ENCODE measurements around the gene FARS2. TPM values are rescaled to one million over a fixed set of nuclear protein-coding genes. Genes with fewer than 3 reads are reported as not detected.

The FARS2 gene
- total RNA-seq, 1 donor from 2014 or later = 20.1 TPM

DNA sequence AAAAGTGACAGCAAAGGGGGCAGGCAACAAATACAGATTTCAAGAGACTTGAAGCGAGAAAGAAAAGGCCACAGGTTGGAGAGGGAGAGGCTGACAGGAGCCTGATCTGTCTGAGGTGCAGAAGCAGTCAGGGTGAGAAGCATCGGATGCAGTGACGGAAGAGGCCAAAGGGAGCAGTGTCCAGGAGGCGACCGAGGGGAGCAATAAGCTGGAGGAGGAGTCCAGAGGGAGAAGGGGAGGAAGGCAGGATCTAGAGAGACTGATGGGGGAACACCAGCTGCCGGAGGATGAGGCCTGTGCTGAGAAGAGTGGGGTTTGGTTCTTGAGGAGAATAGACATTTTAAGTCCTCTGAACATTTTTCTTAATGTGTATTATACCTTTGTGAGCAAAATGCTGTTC, 23.8 kb downstream of the FARS2 start:
- intact Hi-C loops (cut with micrococcal nuclease) = no loop called here

DNA sequence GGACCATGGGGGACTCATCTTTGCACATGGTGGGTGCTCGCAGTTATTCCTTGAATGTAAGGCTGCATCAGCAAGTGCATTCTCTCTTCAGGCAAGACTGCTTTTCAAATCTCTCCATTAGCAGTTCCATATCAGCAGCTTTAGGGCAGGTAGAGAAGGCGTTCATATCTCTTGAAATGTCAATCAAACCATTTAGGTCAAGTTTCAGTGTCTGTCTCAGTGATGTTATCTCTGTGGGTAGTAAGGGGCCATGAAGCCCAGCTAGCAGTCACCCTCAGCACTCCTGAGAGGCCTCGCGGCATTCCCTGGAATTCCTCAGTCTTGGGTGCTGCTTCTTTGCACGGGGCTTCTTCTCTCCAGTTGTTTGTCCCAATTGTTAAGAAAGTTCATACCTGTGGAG, 24.2 kb downstream of the FARS2 start:
- intact Hi-C loops (cut with micrococcal nuclease) = no loop called here

DNA sequence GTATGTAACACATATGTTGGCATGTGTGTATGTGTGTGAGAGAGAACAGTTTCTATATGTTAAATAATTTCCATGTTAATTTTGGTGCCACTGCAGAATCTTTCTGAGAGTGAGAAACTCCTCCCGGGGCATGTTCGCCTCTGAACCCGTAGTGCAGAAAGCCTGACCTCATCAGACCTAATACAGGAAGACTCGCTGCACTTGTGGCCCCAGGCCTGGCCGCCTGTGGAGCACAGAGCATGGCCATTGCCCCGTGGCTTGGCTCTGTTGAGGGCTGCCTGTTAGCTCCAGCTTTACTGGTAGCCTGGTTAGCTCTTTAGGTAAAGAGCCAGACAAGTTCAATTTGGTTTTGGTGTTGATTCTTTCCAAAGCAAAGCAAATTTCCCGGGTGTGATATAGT, 25.5 kb downstream of the FARS2 start:
- intact Hi-C loops (cut with micrococcal nuclease) = no loop called here

DNA sequence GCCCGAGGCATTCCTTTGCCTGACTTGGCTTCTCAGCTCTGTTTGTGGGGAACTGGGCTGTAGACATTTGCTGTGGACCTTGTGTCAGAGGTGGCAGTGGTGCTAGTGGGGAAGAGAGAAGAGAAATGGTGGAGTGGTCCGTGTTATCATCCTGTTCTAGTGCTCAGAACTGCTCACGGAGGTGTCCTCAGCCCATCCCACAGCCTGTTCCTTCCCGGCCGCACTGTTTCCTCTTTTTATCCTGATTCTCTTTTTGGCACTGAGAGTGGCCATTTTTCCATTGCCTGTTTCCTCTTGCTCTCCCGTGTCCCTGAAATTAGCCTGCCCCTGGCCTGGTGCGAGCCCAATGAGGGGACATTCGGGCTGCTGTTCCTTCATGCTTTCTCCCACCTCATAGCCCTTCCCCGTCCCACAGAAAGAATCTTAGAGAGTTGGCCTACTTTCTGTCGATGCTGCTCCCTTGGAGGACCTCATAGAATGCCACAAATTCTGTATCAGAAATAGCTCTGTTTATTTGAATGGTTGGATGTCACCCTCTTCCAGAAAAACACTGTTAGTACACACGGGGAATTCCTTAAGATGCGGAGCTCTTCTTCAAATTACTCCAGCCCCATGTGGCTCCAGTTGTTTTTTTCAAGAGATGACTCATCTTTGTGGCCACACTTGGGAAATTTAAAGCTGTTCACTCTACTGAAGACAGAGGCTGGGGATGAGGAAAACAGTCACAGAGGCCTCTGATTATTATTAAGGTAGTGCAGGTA, 26.1 kb downstream of the FARS2 start:
- intact Hi-C loops (cut with micrococcal nuclease) = no loop called here

DNA sequence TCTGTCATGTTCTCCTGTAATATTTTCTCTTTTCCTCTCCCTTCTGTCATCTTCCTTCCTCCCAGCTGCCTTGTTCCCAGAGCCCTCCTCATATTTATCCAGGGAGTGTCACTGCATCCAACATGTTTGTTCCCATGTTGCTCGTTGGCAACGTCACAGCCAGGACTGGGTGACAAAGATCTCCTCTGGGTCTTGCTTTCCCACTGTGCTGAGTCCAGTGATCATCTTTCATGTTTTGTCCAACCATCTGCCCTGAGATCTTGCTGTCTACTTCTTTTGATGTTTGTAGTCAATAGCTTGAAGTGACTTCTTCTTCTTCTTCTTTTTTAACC, 26.6 kb downstream of the FARS2 start:
- intact Hi-C loops (cut with micrococcal nuclease) = no loop called here

DNA sequence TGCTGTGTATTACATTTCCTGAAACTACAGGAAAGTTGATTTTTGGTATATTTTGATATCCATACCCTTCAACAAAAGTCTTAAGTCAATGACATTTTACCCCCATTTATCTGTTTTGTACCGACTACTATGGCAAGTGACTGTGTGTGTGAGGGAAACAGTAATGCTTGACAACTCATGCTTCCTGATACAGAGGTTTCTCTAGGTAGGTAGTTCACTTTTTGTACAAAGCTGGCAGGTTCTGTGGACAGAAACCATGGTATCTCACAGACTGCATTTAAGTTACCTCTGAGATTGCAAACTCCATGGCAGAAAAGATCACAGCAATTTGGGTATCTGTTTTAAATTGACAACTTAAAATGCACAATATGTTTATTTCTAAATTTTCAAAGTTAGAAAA, 28.8 kb downstream of the FARS2 start:
- intact Hi-C loops (cut with micrococcal nuclease) = no loop called here

DNA sequence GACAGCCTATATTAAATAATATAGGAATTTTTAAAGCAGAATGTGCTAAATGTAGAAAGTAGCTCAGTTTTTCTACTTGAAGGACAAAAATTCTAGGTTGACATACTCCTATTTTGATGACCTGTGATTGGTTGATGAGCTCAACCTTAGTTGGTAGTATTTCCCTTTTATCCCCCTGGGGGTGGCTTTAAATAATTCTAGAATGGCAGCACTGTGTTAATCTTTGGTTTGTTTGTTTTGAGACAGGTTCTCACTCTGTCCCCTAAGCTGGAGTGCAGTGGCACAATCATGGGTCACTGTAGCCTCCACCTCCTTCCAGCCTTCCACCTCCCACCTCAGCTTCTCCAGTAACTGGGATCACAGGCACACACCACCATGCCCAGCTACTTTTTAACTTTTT, 29.2 kb downstream of the FARS2 start:
- intact Hi-C loops (cut with micrococcal nuclease) = no loop called here

DNA sequence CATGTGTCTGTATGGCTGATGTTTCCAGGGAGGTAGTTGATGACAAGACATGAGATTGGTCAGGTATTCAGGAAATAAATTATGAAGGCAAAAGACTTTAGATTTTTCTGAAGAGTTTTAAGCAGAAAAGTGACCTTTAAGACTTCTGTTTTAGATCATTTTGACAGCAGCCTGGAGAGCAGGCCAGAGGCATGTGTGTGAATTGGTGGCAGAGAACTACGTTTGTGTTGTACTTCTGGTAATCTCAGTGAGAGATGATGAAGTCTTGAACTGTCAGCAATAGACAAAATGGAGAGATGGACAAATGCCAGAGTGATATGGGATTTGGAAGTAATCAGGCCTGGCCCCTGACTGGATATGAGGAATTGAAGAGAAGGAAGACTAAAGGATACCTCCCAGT, 30.8 kb downstream of the FARS2 start:
- intact Hi-C loops (cut with micrococcal nuclease) = no loop called here

DNA sequence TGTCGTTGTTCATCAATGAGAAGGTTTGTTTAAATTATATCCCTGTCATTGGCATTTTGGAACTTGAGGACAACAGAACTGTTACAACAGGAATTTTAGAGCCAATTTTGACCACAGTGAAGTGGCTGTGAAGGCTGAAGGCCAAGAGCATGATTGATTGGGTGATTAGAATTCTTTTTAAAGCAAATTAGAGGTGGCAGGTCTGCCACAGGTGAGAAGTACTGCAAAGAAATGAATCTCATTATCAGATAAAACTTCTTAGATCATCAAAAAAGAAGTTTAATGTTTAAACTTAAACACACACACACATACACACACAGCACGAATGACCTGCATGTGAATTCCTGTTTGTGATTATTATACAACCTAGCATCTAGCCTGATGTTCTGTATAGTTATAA, 32.4 kb downstream of the FARS2 start:
- intact Hi-C loops (cut with micrococcal nuclease) = no loop called here

DNA sequence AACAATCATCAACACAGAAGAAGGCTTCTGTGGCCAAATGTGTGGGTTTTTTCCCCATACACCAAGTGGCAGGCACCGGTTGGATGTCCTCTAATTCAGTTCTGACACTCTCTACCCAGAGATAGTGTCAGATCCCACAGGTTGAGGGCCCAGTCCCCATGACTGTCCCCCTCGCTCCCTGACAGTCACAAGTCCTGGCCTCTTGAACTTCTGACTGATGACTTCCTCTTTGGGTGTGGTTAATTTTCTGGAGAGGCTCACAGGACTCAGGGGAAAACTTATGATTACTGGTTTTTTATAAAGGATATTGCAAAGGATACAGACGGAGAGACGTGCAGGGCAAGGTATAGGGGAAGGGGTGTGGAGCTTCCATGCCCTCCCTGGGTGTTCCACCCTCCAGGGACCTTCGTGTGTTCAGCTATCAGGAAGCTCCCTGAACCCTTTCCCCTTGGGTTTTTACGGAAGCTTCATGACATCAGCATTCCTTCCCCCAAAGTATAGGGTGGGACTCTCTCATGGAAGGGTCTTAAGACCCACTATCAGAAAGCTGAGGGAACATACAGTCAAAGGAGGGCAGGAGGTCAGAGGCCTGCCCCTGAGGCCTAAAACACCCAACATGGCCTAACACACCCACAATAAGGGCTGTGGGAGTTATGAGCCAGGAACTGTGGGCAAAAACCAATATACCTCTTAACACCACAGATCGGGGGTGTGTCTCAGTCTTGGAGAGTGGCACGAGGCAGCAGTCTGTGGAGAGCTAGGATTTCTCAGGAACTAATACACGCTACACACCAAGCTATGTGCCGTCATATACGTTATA, 33.3 kb downstream of the FARS2 start:
- intact Hi-C loops (cut with micrococcal nuclease) = no loop called here

DNA sequence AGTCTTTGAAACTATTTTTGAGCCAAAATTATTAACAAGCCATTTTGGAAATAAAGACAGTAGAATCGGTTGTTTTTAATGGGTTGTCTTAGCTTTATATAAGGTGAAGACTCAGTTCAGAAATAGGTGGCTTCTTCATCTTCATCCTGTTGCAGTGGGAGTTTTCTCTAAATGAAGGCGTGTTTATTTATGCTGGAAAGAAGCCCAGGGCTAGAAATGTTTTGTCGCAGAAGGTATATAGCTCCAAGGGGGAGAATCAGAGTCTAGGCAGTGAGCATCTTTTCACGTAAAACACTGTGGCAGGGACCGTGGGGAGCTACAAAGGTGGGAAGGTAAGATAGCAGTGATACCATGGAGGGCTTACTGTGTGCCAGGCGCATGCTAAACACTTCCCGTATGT, 34.3 kb downstream of the FARS2 start:
- intact Hi-C loops (cut with micrococcal nuclease) = no loop called here

DNA sequence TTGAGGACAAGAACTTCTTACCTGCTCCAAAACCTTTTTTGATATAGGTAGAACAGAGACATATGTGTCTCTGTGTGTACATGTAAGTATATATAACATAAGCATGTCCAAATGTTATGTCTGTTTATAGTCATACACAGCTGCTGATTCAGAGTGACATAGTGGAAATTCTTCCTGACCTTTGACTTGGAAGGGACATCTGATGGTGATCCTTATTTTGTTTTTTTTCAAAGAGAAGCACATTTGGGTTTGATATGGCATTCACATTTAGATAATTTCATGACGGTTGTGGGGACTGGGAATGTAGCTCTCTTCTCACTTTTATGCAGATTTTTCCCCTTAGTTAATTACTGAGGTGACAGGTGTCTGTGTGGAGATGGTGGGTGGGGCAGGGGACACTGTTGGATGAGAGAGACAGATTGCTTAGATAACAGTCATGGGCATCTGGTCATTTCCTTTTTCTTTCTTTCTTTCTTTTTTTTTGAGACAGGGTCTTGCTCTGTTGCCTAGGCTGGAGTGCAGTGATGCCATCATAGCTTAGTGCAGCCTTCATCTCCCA, 39.0 kb downstream of the FARS2 start:
- intact Hi-C loops (cut with micrococcal nuclease) = no loop called here

DNA sequence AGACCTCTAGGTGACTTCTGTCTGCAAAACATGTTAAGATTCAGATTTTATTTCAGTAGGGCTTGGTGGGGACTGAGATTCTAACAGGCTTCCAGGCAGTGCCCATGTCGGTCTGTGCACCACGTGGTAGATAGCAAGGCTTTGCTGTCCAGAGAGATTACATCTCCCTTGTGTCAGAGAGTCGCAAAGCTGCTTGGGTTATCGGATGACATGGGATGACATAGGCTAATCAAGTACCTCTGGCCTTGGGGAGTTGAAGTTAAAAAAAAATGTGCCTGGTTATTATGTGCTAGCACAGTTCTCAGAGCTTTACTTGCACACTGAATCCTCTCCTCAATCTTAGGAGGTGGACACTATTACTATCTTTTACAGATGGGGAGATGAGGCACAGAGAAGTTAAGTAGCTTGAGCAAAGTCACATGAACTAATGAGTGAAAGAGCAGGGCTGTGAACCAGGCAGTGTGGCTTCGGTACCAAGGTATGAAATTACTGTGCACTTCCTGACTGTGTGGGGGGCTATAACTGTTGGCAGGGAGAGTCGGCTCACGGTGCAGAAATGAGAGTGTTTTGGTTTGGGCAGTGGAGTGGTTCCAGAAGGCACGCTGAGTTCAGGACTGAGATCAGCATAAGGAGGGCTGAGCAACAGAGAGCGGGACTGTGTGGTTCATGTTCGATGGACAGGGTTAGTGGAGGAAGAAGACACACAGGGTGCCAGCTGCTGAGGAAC, 41.1 kb downstream of the FARS2 start:
- intact Hi-C loops (cut with micrococcal nuclease) = loop anchor here (1.0 to 2.0 kb wide), 2 partner anchors 22 to 128 kb away; no protein-coding TSS in a partner anchor

DNA sequence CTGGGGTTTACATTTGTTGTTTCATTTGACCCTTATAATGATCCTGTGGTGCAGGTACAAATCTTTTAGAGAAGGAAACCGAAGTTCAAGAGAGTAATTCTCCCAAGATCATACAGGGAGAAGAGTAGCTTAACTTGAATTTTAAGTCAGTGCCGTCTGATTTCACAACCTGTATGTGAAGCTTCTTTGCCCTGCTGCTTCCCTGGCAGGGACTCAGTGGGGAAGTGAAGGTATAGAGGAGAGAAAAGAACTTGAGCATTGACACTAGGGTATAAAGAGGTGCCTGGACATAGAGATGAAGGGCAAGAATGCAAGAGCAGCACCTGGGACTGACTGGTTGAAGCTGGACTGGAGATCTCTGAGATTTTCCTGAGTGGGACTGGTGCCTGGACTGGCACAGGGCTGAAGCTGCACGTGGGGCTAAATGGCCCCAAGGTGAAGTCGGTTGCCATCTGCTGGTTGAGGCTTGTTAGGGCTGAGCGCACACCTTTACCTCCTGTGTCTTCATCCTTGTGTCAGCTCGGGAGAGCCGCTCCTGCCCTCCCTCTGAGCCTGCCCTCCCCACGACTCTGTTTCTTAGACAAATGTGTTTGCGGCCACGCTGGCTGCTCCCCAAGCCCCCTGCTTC, 41.8 kb downstream of the FARS2 start:
- intact Hi-C loops (cut with micrococcal nuclease) = loop anchor here (1.0 to 2.0 kb wide), 6 partner anchors 22 to 160 kb away; partner anchors contain the start of gene LYRM4

DNA sequence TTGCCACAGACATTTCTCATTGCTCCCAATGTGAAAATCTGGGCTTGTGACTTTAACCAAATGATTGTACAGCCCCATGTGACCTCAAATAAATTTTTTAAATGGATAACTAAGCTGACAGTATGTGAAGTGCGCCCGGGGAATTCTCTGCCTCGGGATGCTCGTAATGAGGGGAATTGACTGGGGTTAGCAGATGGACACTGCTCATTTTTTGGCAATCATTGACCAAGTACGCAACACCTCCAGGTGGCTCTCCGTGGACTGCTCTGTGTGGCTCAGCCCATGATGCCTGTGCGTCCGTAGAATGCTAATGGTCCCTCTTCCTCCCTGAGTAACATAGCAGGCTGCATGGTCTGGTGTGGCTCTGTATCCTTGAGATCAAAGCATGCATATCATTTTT, 42.4 kb downstream of the FARS2 start:
- intact Hi-C loops (cut with micrococcal nuclease) = loop anchor here (1.0 to 2.0 kb wide), 5 partner anchors 23 to 160 kb away; partner anchors contain the start of gene LYRM4

DNA sequence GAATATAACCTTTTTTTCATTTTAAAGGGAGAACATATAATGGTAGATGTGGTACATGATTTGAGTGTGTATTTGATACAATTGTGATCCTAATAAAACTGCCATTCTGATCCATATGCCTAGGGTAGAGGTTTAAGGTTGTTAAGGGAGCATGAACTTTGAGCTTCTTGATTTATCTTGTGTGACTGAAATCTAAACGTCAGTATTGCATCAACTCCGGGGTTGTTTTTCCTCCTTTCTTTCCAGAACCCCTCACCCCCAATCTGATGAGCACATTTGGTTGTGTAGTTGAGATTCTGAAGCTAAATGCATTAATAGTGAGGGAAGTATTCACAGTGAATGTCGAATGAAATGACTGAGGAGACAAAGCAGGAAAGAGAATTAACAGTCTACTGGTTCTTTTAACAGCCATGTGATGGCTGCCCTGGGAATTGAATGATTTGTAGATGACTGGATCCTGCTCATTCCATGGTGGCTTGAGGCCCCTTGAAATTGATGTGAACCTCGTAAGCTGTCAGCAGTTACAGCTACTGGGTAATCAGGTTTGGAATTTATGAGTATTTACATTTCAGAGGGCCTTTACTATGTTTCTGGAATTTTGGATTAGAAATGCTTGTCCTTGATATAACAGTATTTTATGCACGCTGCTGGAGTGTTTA, 44.8 kb downstream of the FARS2 start:
- intact Hi-C loops (cut with micrococcal nuclease) = no loop called here

DNA sequence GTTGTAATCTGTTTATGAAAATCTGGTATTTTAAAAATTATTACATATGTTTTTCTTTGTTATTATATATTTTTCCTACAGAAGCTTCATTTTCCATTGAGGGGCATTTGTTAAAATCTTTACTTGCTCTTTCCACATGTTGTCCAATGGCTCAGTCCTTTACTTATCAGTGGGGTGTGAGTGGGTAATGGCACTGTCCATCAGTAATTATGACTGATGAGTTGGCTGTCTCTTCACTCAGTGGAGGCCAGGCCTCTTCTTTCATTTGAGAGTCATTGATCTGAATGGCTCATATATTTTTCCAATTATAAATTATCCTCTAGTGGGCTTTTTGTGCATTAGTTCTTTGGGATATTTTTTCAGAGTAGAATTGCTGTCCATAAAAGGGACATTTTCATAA, 45.7 kb downstream of the FARS2 start:
- intact Hi-C loops (cut with micrococcal nuclease) = no loop called here

DNA sequence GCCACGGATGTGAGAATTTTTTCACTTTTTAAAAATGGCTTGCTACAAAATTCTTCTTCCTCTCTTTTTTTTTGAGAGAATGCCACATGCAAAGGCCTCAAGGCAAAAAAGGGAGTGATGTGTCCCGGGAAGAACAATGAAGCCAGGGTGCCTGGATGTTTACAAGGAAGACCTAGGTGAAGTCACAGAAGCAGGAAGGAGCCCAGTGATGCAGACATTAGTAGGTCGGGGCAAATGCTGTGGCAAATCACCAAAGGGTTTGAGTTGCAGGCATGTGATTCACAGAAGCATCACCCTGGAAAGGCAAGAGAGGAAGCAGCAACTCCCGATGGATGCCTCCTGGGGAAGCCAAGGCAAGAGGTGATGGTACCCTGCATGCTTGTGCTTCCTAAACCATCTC, 46.8 kb downstream of the FARS2 start:
- intact Hi-C loops (cut with micrococcal nuclease) = no loop called here

DNA sequence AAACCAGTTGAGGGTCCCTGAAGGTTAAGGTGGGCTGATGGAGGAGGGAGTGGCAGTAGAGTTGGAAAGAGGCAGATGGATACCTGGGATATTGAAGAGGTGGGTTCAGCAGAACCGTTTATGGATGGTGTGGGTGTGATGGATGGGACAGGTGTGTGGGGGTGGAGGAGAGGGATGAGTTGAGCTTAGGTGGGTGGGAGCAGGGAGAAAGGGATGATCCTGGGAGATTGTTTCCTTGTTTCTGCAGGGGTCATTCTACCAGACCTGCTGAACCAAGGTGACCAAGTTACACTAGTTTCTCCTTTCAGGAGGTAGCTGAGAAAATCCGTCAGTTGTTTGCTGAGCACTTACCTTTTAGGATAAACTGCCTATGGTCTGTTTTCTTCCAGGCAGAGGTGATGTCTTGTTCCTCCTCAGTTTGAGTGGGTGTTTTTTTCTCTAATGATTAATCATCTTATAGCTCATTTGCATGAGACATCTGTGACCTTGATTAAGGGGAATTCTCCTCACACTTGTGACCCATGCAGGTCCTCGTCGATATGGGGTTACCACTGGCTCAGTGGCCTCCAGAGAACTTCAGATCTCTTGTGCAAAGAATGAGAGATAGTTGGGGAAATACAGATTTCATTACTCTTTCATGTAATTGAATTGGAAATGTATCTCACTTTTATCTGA, 53.0 kb downstream of the FARS2 start:
- intact Hi-C loops (cut with micrococcal nuclease) = no loop called here

DNA sequence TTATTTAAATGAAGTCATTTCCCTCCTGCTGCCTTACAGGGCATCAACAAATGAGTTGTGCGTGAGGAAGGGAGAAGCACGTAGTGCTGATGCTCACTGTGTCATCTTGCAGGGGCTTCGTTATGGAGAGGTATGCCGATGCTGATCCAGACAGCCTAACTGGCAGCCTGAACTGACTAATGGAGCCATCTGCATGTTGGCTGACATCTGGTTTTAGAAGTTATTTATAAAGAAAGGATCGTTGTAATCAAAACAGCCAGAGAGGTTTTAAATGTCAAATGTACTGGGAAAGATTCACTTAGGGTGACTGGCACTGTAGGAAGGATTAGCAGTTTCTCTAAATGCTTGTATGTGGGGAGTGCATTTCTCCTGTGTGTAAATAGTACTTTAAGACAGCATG, 54.6 kb downstream of the FARS2 start:
- intact Hi-C loops (cut with micrococcal nuclease) = no loop called here

Data from T-helper 1 cell treated with Interleukin-12 subunit alpha and Interleukin-12 subunit beta and Interleukin-4 antibody, amounts not matched to agents 30 ng/mL and 1 ng/mL, for 36 hours (primary cell).